Activated CD8-positive, alpha-beta memory T cell treated with anti-CD3 and anti-CD28 coated beads, Interleukin-2, amount 50 U/mL, for 1 hour (primary cell): ENCODE results near the gene GPS1.

Experiments used
- DNase-seq: peaks from one replicate; pipeline ENCODE4 v3.0.0-alpha.2; 2020; ENCODE audit errors: extremely low read depth

The GPS1 gene

GRCh38 chr17:82090549-82091263, 39.0 kb downstream of the GPS1 start:
- no peak for DNase-seq

- no peak for DNase-seq
Measured at GRCh38 chr17:82091264-82092066, 39.8 kb downstream of the GPS1 start.

- DNase-seq, result no peak
Measured at GRCh38 chr17:82092094-82092586, 40.4 kb downstream of the GPS1 start.

- no peak for DNase-seq
Measured at GRCh38 chr17:82092628-82092994, 40.9 kb downstream of the GPS1 start.

GRCh38 chr17:82092995-82093751, 41.5 kb downstream of the GPS1 start:
- DNase-seq, result no peak

- DNase-seq, result no peak
Measured at GRCh38 chr17:82094931-82095776, 43.5 kb downstream of the GPS1 start.

GRCh38 chr17:82095777-82096708, 44.3 kb downstream of the GPS1 start:
- no peak for DNase-seq

- DNase-seq, result no peak
Measured at GRCh38 chr17:82096709-82097183, 45.0 kb downstream of the GPS1 start.

- DNase-seq, result no peak
Measured at GRCh38 chr17:82097184-82097918, 45.7 kb downstream of the GPS1 start.

- no peak for DNase-seq
Measured at GRCh38 chr17:82097919-82098168, 46.1 kb downstream of the GPS1 start.

- DNase-seq, result peak; percentile 74
Measured at GRCh38 chr17:82098169-82098938, 46.7 kb downstream of the GPS1 start, which contains the start of gene FASN. Gene FASN, minus strand, starts transcription at chr17:82098236. Its CDS starts 1,791 bp downstream, at chr17:82096445.

- no peak for DNase-seq
Measured at GRCh38 chr17:82098939-82099763, 47.5 kb downstream of the GPS1 start.

GRCh38 chr17:82100502-82101298, 49.0 kb downstream of the GPS1 start:
- DNase-seq, result no peak

GRCh38 chr17:82101301-82101715, 49.6 kb downstream of the GPS1 start:
- no peak for DNase-seq

- DNase-seq, result no peak
Measured at GRCh38 chr17:82101767-82102679, 50.3 kb downstream of the GPS1 start.
